ENCODE results near the gene CDH8.
"Not testable (repeated sequence)": the region's sequence is repeated elsewhere in the genome, so short reads cannot be mapped to it uniquely, and the experiment has no call there.

Gene CDH8

DNA sequence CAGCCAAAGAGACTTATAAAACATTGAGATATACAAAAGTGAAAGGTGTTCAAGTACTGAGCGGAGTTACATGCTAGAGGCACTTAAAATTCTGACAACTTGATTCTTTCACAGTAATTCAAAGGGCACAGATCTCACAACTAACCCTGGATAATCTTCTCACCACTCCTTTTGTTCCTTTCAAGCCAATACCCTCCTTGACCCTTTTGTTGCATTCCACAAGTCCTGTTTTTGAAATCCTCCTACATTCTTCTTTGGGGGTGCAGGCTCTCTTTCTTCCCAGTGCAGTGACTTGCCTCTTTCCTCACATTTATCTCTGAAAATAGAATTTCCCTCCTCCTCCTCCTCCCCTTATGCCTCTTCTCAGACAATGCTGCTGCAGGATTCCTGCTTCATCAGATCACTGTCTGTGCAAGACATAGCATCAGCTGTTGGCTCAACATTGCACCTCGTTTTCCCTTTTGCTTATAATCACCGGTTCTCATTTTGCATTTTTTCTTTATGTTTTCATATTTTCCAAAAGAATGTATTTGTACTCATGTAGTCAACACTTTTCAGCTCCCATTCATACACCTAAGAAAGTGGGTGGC, 199.3 kb downstream of the CDH8 start:
- no peak for FAIRE-seq

DNA sequence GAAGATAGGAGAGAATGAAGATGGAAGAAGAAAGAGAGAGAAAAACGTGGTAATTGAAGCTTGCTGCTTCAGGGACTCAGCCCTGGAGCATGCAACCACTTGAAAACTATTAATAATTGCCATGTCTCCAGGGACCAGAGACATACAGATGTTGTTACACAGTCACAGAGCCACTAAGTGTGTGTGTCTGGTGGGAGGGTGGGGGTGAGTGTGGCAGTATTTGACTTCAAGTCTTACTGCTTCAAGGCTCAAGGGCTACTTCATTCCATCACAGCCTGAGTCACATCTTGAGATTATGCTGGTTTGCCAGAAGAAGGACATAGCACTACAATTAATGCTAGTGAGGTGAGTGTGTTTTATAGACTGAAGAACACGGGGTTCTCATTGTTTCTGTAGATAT, 202.2 kb downstream of the CDH8 start:
- no peak for FAIRE-seq

DNA sequence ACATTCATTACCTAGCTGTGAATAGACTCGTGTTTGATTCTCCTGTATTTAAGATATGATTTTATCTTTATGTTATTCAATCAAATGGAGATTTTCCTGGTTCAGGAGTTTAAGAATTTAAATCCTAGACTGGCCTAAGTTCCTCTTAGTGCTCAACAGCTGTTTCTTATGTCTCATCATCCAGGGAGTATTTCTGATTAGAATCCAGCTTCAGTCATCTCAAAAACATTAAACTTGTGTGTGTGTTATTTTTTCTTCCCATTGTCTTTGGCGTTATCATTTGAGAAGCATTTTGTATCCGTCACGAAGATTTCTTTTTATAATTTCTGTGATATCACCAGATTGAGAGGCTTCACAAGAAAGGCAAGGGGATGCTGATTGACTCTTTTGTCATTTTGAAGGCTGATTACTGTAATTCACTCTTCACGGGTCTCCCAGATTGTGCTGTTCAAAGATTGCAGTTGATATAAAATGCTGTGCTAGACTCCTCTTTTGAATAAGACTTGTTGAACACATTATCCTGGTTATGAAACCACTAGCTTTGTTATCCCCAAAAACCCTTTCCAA, 204.8 kb downstream of the CDH8 start:
- no peak for FAIRE-seq

DNA sequence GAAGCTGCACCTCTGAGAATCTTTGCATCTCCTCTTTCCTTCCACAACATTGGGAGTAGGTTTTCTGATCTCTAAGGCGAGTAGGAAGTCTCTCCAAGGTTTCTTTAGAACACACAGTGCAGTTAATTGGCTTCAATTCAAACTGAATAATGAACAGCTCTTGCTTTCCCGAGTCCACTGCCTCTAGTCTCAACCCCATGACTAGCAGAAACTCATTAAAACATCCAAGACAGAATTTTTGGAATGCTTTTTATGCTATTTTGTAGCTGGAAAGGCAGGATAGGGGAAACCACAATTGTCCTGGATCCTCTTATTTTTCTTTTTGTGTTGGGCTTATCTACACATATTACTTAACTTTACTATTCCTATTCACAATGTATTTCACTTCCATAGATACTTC, 206.6 kb downstream of the CDH8 start:
- no peak for FAIRE-seq

DNA sequence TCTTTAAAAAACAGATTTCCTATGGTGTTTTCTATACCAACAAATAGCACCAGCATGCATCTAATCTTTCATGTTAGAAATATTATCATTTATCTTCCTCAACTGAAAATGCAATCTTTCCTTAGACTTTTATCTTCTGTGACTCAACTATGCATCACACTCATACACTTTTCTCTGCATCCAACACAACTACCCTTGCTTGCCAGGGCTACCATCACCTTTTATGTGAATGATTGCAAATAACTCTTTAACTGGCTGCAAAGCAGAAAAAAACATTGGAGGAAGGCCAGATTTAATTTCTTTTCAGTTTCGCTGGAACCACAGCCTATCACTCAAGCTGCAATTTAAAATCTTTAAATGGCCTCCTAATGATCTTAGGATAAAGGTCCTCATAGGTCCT, 212.9 kb downstream of the CDH8 start:
- FAIRE-seq, result no peak

DNA sequence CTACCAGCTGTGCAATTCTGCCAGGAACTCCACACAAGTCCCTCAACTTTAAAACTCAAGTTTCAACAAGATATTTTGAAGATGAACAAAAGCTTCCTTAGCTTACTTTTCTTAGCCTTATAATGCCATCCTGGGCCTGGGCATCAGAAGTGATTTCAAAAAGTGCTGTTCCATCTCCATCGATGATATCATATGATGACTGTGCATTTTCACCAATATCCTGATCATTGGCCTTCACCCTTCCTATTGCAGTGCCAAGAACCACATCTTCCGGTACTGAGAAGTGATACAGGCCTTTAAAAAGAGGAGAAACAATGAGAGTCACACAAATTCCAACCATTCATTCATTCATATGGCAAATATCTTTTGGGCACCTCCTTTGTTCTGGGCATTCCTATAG, 215.4 kb downstream of the CDH8 start:
- no peak for FAIRE-seq

DNA sequence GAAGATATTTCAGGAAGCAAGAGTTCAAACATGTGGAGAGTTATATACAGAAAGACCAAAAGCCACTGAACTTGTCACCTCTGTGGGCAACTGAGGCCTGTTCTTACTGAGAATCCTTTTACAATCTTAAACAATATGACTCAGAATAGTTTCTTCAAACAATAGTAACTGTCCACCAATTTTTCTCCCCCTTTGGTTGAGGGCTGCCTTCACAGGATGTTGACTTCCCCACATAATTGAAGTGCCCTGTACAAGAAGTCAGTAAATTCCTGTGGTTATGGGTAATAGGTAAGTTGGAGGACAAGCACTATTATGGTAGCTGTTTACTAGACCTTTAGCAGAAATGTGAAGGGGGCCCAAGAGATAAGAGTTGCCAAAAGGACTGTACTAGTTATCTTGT, 215.8 kb downstream of the CDH8 start:
- FAIRE-seq, result no peak

DNA sequence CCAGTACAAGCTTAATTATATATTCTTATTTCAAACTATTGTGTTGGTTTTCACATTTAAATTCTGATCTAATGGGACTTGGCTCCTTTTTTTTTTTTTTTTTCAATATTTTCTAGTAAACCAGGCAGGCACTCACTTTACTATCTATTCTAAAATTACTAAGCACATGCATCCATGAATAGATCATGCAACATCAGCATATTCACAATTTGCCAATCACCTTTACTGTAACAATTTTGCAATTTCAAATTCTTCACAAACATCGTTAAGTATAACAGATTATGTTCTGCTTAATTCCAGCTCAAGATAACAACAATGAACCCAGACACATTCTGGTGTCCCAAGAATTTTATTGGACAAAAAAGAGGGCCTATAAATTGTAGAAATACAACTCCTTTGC, 217.4 kb downstream of the CDH8 start:
- FAIRE-seq, result no peak

DNA sequence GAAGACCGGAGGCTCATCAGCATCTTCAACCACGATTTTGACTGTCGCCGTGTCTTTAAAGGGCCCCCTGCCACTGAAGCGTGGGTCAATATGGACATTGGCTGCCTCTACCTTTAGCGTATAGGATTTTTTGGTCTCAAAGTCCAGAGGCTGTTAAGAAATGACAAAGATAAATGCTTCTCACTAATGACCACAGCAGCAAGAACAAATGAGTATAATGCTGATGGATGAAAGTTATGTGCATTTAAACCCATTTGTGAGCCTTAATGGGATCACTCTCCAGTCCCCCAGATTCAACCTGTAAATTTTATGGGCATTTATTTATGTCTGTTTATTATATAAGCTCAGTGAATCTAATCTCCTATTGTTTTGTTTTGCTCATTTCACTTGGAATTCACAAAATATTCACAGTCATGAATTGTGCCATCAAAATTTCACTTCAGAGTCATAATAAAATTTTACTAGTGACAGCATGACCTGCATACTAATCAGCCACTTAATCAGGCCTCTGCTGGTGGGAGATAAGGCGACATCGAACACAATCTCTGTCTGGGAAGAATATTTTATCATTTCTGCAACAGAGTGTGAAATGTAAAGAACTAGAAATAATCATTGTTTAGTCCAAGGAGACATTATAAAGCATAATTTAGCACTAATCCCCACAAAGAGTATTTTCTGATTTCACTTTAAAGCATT, 218.5 kb downstream of the CDH8 start:
- FAIRE-seq, result no peak

DNA sequence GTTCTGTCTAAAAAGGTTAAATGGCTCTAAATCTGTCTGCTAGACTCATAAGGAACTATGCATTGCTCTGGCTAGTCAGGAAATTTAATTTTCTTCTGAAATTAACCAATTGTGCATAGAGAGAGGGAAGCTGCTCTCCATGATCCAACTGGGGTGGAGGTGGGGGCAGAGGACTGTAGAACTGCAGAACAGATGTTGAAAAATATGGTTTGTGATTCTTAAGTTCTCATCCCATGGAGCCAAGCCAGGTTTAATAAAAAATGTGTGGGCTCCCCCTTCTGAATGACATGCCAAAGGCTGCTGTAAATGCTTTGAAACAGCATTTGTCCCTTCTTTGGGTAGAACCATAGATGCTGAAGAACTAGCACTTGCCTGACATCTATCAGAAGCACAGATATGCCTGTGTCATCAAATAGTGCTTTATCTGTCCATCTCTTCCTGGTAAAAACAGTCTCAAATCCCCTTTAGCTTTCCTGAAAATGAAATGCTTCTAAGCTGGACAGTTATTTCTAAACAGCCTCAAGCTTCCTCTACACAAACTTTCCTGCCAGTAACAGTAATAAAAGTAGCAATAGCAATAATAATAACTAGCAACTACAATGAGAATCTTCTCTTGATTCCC, 221.4 kb downstream of the CDH8 start:
- no peak for FAIRE-seq

DNA sequence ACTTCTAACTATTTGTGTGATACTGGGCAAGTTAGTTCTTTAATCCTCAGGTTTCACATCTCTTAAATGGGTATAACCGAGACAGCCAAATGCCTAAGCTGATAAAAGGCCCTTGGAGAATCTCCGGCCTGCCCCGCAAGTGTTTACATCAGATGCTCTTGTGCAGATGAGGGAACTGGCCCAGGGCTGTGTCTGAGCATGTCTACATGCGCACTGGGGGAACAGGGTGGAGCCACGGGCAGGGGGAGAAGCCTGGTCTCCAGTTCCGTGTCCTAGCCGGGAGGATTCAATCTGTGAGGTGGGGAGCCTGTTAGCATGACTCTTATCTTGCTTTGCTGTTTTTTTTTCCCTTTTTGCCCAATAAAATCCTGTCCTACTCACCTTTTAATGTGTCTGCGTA, 222.9 kb downstream of the CDH8 start:
- no peak for FAIRE-seq

DNA sequence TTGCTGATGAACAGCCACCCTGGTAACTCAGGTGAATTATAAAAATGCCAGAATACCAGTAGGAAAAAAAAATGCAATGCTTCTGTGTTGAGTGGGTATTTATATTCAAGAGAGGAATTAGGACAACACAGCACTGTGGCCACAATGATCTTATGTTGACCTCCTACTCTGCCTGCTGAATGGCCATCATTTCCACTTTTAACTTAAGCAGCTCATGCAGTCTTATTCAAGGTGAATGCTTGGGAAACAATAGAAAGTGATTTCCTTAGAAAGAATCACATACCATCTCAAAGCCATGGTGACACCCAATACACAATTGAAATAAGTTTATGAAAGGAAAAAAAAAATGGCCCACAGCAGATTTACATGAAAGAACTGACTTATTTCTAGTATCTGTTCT, 224.0 kb downstream of the CDH8 start:
- no peak for FAIRE-seq

DNA sequence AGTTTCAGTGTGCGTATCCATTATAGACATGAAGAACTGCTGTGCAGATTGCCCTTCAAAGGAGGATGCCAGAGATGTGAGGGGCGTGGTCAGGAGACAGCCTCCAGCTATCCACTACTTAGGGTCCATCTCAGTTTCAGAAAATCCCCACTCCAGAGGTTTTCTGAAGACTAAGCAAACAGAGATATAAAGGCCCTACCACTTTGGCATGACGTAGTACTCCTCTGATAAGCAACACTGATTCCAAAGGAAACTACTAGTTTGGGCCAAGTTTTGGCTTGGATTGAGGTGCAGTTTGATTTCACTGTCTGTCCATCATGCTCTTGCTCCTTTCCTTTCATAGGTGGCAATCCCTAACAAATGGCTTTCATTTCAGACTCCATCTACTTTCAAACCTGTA, 228.7 kb downstream of the CDH8 start:
- no peak for FAIRE-seq

DNA sequence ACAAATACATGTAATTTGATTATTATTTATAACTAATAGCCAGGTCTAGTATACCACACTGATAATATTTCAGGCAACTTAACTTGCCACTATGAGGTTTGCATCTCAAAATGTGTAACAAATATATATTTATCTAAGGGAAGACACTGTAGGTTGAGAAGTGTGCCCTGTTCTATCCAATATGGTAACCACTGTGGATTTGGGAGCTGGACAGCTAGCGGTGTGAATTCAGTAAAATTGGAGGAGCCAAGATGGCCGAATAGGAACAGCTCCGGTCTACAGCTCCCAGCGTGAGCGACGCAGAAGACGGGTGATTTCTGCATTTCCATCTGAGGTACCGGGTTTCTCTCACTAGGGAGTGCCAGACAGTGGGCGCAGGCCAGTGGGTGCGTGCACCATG, 235.0 kb downstream of the CDH8 start:
- FAIRE-seq, result not testable (repeated sequence)

DNA sequence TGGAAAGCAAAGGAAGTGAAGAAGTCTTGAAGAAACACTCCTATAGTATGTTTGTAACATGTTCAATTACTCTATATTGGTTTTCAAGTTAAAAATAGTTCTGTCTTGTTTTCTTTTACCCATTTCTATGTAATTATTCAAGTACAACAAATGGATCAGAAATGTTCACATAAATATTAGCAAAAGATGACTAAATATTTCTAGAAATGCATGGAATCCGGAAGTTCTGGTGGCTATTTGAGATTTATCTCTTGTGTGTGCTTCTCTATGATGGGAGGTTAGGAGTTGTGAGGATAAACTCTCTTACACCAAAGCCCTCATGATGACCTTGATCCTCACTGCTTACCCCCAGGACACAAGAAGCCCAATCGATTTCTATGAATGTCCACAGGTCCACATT, 237.5 kb downstream of the CDH8 start:
- no peak for FAIRE-seq

DNA sequence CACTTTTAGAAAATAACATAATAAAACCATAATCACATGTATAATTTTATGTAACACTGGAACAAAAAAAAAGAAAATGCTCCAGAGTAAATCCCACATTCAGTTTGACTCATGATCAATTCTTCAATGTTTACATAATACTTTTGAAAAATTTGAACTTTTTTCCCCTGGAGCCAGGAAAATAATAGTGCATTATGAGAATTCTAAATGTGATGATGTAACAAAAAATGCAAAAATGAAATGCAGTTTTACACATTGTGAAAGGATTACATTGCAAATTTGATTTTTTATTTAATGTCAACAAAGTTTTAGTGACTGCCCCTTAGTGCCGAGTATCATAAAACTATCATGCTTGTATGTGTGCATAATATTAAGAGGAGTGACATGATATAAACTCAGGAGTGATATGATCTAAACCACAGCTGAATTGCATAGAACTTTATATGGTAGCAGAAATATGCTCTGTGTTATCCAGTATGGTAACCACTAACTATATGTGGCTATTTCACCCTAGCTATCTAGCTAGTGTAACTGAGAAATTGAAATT, 238.2 kb downstream of the CDH8 start:
- FAIRE-seq, result no peak

DNA sequence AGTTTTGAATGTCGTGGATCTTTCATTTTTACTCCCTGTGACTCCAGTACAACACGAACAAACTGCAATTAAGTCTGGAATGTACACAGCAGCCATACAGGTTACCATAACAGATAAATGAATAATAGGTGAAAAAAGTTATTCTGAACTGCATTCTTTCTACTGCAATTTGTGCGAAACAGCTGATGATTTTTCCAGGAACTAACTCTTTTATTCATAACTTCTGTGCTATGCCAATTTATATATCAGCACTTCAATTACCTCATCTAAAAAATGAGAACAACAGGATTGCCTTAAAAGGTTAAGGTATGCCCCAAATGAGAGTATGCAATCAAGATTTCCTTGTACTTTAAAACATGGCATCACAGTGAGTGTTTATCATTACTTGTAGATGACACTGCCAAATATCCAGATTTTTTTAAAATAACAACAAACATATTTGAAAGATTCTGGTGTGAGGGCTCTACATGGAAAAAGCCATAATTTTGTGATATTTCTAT, 238.9 kb downstream of the CDH8 start:
- no peak for FAIRE-seq

DNA sequence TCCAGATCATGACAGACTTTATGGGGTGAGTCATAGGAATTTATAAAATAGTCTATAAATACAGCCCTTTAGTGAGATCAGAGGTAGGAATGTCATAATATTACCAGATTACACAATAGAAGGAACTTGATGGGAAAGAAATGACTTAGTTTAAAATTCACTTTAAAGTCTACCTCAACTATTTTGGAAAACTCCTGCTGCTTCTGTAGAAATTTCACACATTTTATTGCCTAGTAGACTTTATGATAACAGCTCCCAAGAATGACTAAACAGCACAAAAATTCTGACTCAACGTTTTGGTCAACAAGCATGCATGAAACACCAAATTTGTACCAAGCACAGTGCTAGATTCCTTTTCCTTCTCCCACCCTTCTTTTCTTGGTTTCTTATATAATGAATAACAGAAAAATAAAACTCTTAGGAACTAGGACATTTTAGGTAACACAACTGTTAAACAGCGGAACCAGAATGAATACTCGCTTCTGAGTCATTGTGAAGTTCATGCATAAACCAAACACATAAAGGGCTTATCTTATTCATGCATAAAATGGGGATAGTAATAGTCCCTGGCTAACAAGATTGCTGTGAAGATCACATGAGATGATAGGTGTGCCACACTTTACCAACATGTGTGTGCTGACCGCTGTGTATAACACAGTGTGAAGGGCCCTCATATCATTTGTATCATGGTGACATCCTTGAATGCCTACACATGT, 243.9 kb downstream of the CDH8 start:
- no peak for FAIRE-seq

DNA sequence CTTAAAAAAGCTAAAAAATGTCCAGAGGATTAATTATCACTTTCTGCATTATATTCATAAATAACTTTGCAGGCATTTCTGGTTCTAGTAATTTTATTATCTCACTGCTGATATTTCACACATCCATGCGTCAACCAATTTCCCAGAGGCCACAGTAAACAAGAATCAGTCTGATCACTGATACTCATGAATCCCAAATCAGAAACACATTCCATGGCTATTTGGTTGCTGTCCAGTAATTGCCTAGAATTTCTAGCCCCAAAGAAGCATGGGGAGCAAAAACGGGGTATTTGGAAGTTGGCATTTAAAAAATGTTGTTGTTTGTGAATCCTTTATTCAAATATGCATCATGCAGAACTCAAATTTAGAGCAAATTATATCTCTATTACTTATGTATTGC, 244.8 kb downstream of the CDH8 start:
- no peak for FAIRE-seq

DNA sequence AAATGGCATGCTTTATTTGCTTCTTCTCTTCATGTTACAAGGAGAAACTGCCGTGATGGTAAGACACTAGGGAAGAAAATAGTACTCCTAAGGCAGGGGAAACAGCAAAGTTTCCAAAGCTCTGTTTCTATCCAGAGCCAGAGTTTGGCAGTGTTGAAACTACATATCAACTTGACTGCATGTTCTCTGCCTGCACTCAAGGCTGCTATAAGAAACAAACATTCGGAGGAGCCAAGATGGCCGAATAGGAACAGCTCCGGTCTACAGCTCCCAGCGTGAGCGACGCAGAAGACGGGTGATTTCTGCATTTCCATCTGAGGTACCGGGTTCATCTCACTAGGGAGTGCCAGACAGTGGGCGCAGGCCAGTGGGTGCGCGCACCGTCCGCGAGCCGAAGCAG, 254.4 kb downstream of the CDH8 start:
- not testable (repeated sequence) for FAIRE-seq

DNA sequence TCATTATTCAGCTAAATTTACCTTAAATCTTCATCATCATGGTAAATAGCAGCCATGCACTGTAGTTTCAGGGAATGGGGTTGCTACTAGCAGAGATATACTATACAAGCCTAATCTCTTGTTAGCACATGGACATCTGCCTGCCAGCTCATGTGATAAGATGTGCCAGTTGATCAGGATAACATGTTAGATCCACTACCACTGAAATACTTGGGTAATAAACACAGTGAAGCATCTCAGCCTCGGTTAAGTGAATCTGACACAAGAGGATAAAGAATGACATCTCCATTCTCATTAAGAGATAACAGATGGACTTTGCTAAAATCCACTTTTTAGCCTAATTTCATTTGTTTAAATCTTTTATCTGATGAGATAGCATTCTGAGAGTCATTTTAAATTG, 256.1 kb downstream of the CDH8 start:
- FAIRE-seq, result no peak

DNA sequence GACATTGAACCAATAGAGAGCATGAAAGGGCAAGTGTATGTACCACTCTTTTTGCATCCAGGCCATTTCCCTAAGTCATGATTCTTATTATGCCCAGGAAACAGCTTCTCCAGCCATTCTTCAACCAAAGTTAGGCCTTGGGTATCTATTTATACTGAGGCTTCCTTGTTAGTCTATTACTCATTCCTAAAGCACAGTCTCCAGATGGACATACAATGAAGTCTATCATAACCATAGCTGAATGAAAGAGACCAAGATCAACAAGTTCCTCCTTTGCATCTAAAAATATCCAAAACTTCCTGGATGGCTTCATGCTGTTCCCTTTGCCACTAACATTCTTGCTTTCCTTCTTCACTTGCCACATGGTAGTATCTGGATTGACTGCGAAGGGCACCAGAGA, 265.9 kb downstream of the CDH8 start:
- no peak for FAIRE-seq

DNA sequence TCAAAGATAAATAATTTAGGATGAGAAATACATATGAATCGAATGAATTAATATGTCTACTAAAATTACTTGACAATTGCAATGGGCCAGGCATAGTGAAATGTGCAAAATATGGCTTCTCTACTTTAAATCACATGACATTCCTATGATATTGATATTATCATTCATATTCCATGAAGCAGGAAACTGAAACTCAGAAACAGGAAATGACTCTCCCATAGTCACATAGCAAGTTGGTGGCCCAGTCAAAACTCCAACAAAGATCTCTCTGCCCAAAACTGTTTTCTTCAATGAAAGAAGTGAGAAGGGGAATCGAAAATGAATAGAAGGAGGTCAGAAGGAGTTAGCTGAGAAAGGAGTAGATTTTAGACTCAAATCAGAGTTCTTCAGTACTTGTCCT, 272.2 kb downstream of the CDH8 start:
- no peak for FAIRE-seq
